Type B pancreatic cell (in vitro differentiated cells): ENCODE measurements around the gene ARL13A. TPM values are rescaled to one million over a fixed set of nuclear protein-coding genes. Genes with fewer than 3 reads are reported as not detected.
A peak's percentile ranks its signal among the peaks of the same experiment; 100 is the strongest.

Experiments
- DNase-seq: peaks from one replicate; pipeline ENCODE4 v3.0.0; 2021; ENCODE audit warnings: mixed read lengths; ENCODE audit not compliant: unreplicated experiment; ENCODE audit errors: extremely low spot score
- H3K27ac Mint-ChIP-seq: 2 replicates; pipeline ENCODE4 v1.8.0; 2021; ENCODE audit warnings: mild to moderate bottlenecking, mixed read lengths
- H3K27me3 Mint-ChIP-seq: 2 replicates; pipeline ENCODE4 v1.8.0; 2021; ENCODE audit warnings: mixed read lengths
- H3K36me3 Mint-ChIP-seq: 2 replicates; pipeline ENCODE4 v1.8.0; 2021; ENCODE audit warnings: mixed read lengths
- H3K4me1 Mint-ChIP-seq: one replicate; pipeline ENCODE4 v1.8.0; 2021; ENCODE audit warnings: mixed read lengths; ENCODE audit not compliant: unreplicated experiment
- H3K4me3 Mint-ChIP-seq: 2 replicates; pipeline ENCODE4 v1.8.0; 2021; ENCODE audit warnings: mild to moderate bottlenecking, mixed read lengths
- H3K9me3 Mint-ChIP-seq: 2 replicates; pipeline ENCODE4 v1.8.0; 2021; ENCODE audit warnings: mixed read lengths
- CTCF ChIP-seq: fragments of 200-600 bp; sonication (generic); conservative IDR thresholded peaks from 2 replicates; pipeline ENCODE4 v1.5.0; 2021; ENCODE audit warnings: antibody characterized with exemption, mild to moderate bottlenecking
- long read RNA-seq: library from polyadenylated mRNA; unstranded; transcript quantifications from one replicate; pipeline ENCODE4 v2.0.0, GENCODE V29; 2020
- total RNA-seq: library from RNA; stranded (reverse); gene quantifications from 2 replicates; pipeline ENCODE4 v1.2.1, GENCODE V29; 2021; ENCODE audit warnings: low replicate concordance

Gene ARL13A
- total RNA-seq: not detected in 2 replicates
- long read RNA-seq: 0 reads

GRCh38 chrX:100969408-100969807 lies at the start of gene ARL13A:
TSS of gene ARL13A (plus strand) at chrX:100969708. CDS start at chrX:100973690, 3,982 bp downstream.
- H3K27ac Mint-ChIP-seq: no peak within 1 kb of the TSS
- no peak for TF ChIP-seq CTCF
- H3K27me3 Mint-ChIP-seq: no peaks in the 10 kb centered on the region
- no peaks in the 10 kb centered on the region for H3K4me1 Mint-ChIP-seq
- H3K4me3 Mint-ChIP-seq: no peak within 1 kb of the TSS
- no peaks in the 10 kb centered on the region for H3K9me3 Mint-ChIP-seq
- no peak for DNase-seq
- no peaks in the 10 kb centered on the region for H3K36me3 Mint-ChIP-seq

GRCh38 chrX:100924375-100924774 lies 45.1 kb upstream of the ARL13A start:
- Mint-ChIP-seq H3K36me3 (no peaks in the 10 kb centered on the region), H3K27ac (no peak overlapping the region), H3K9me3 (no peaks in the 10 kb centered on the region), H3K4me3 (no peak overlapping the region), H3K27me3 (peaks cover 8% of the 10 kb centered on the region), H3K4me1 (no peaks in the 10 kb centered on the region)
- DNase-seq: no peak
- no peak for TF ChIP-seq CTCF

GRCh38 chrX:100926453-100926852 lies 43.1 kb upstream of the ARL13A start:
- DNase-seq: no peak
- no peak overlapping the region for H3K27ac Mint-ChIP-seq
- H3K9me3 Mint-ChIP-seq: peaks cover 4% of the 10 kb centered on the region
- H3K36me3 Mint-ChIP-seq: no peaks in the 10 kb centered on the region
- peak overlapping the region; percentile 50 for H3K4me3 Mint-ChIP-seq
- no peaks in the 10 kb centered on the region for H3K4me1 Mint-ChIP-seq
- H3K27me3 Mint-ChIP-seq: peaks cover 8% of the 10 kb centered on the region
- TF ChIP-seq CTCF: no peak

GRCh38 chrX:100928660-100929613 lies 40.6 kb upstream of the ARL13A start, which contains the start of gene XKRX:
TSS of gene XKRX (minus strand) at chrX:100928917. CDS start at chrX:100928304, 613 bp downstream.
- H3K4me1 Mint-ChIP-seq: no peaks in the 10 kb centered on the region
- H3K4me3 Mint-ChIP-seq: peak within 1 kb of the TSS; percentile 93
- H3K9me3 Mint-ChIP-seq: peaks cover 10% of the 10 kb centered on the region
- TF ChIP-seq CTCF: no peak
- DNase-seq: peak; percentile 71
- peaks cover 8% of the 10 kb centered on the region for H3K27me3 Mint-ChIP-seq
- no peaks in the 10 kb centered on the region for H3K36me3 Mint-ChIP-seq
- H3K27ac Mint-ChIP-seq: peak within 1 kb of the TSS; percentile 80

- H3K4me3 Mint-ChIP-seq: no peak overlapping the region
- no peak for DNase-seq
- TF ChIP-seq CTCF: no peak
- H3K4me1 Mint-ChIP-seq: no peaks in the 10 kb centered on the region
- H3K27me3 Mint-ChIP-seq: peaks cover 8% of the 10 kb centered on the region
- no peaks in the 10 kb centered on the region for H3K36me3 Mint-ChIP-seq
- H3K9me3 Mint-ChIP-seq: peaks cover 10% of the 10 kb centered on the region
- H3K27ac Mint-ChIP-seq: no peak overlapping the region
These were observed 38.1 kb upstream of the ARL13A start for GRCh38 chrX:100931218-100931924.
